Measurements from ENCODE around the gene LAPTM5. TPM values are rescaled to one million over a fixed set of nuclear protein-coding genes. Genes with fewer than 3 reads are reported as not detected.

LAPTM5 gene
- total and polyA plus RNA-seq, 7 donors, result 3.0 to 14.5 (median 13.1) TPM

GRCh38 chr1:30718636-30719405, 38.8 kb downstream of the LAPTM5 start:
- Histone ChIP-seq H3K4me3 (peak overlapping the region; percentile 55), H3K27ac (peak overlapping the region; percentile 92), H3K9me3 (peaks cover 8% of the 10 kb centered on the region), H3K4me1 (peaks cover 3% of the 10 kb centered on the region), H3K36me3 (ENCODE audit: insufficient read depth in 1 of 2, low read depth in 1 of 2) (no peaks in the 10 kb centered on the region), H3K27me3 (ENCODE audit: insufficient read depth in 3 of 3, low read length in 2 of 3) (no peaks in the 10 kb centered on the region)
- ATAC-seq (peak; percentile 84 to 87 (median 86)), DNase-seq (peak; percentile 77 to 90)
- peak; percentile 100 for TF ChIP-seq CTCF (IDR thresholded peaks at IDR 0.05)
- 0 to 1% (median 1%) methylated on average over 47 to 66 of the region's 66 CpGs for WGBS, 3 donors
- intact Hi-C loops (cut with DNase I), result loop anchor here (1.0 kb wide), 1 partner anchor 60 kb away; no protein-coding TSS in a partner anchor

DNA sequence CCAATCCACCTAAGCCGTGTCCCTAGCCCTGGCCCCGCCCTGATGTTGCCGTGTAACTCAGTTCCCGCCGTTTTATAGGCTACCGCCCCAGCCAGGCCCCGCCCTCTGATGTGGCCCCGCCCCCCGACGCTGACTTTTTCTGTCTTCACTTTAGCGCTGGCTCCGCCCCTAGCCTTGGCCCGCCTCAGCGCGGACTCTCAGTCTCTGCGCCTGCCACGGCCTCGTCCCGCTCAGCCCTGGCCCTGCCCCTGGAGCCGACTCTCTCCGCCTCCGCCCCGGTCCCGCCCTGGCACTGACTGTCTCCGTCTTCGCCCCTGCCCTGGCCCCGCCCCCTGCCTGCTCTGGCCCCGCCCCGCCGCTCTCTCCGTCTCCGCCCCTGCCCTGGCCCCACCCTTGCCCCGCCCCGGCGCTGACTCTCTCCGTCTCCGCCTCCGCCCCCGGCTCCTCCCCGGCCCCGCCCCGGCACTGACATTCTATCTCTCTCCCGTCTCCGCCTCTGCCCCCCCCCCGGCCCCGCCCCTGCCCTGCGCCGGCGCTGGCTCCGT, 39.4 kb downstream of the LAPTM5 start:
- intact Hi-C loops (cut with DNase I), result no loop called here
- H3K4me3 ChIP-seq, result peak overlapping the region; percentile 51
- TF ChIP-seq CTCF (IDR thresholded peaks at IDR 0.05), result no peak
- peaks cover 3% of the 10 kb centered on the region for H3K4me1 ChIP-seq
- no peaks in the 10 kb centered on the region for H3K27me3 ChIP-seq (ENCODE audit: insufficient read depth in 3 of 3, low read length in 2 of 3)
- DNase-seq (peak; percentile 99), ATAC-seq (peak; percentile 84 to 86 (median 86))
- H3K36me3 ChIP-seq (ENCODE audit: insufficient read depth in 1 of 2, low read depth in 1 of 2), result no peaks in the 10 kb centered on the region
- 0 to 1% (median 1%) methylated on average over 29 to 49 of the region's 50 CpGs for WGBS, 3 donors
- peaks cover 8% of the 10 kb centered on the region for H3K9me3 ChIP-seq
- peak overlapping the region; percentile 72 for H3K27ac ChIP-seq

DNA sequence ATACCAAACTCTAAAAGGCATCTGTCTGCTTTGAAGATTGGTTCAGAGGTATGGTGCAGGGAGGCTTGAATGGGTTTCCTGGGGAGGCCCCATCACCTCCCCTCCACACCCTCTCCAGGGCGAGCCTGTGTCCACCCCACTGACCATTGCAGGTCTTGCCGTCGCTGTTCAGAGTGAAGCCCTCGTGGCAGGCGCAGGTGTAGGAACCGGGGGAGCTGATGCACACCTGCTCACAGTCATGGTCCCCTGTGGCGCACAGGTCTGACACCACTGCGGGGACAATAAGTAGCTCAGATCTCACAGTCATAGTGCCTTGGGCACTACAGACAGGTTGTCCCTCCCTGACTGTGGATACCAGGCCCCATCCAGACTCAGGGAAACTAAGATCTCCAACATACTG, 40.9 kb downstream of the LAPTM5 start:
- Histone ChIP-seq H3K9me3 (peaks cover 8% of the 10 kb centered on the region), H3K4me3 (no peak overlapping the region), H3K36me3 (ENCODE audit: insufficient read depth in 1 of 2, low read depth in 1 of 2) (no peaks in the 10 kb centered on the region), H3K4me1 (peaks cover 3% of the 10 kb centered on the region), H3K27me3 (ENCODE audit: insufficient read depth in 3 of 3, low read length in 2 of 3) (no peaks in the 10 kb centered on the region), H3K27ac (no peak overlapping the region)
- DNase-seq (no peak), ATAC-seq (no peak)
- no peak for TF ChIP-seq CTCF (IDR thresholded peaks at IDR 0.05)
- intact Hi-C loops (cut with DNase I), result no loop called here
- WGBS, 3 donors, result 96 to 98% (median 96%) methylated on average over 8 of the region's 8 CpGs

GRCh38 chr1:30715886-30716285, 41.7 kb downstream of the LAPTM5 start:
- H3K36me3 ChIP-seq (ENCODE audit: insufficient read depth in 1 of 2, low read depth in 1 of 2), result no peaks in the 10 kb centered on the region
- no peak for ATAC-seq
- intact Hi-C loops (cut with DNase I), result no loop called here
- H3K9me3 ChIP-seq, result peaks cover 8% of the 10 kb centered on the region
- peaks cover 3% of the 10 kb centered on the region for H3K4me1 ChIP-seq
- WGBS, 3 donors, result 98 to 99% (median 98%) methylated on average over 11 of the region's 11 CpGs
- no peak for TF ChIP-seq CTCF (IDR thresholded peaks at IDR 0.05)
- no peak overlapping the region for H3K27ac ChIP-seq
- no peaks in the 10 kb centered on the region for H3K27me3 ChIP-seq (ENCODE audit: insufficient read depth in 3 of 3, low read length in 2 of 3)
- peak in 1 of 2 donors; percentile 56 for DNase-seq
- H3K4me3 ChIP-seq, result no peak overlapping the region

Measured in psoas muscle (tissue), 8 donors.